ENCODE results near the gene CFAP161. TPM values are rescaled to one million over a fixed set of nuclear protein-coding genes. Genes with fewer than 3 reads are reported as not detected.

Gene CFAP161
- total and polyA plus RNA-seq, 2 of the 13 experiments (the other 11 are each of a cell fraction or from before 2014, with no cell fraction given): not detected

- FAIRE-seq: no peak
- no TSS peak for BruUV-seq (replicated peaks)
- no peak overlapping the region for H2AFZ ChIP-seq (ENCODE audit: low read length)
- no peak overlapping the region for H3K4me2 ChIP-seq (ENCODE audit: low read depth, low read length)
- H3K27ac ChIP-seq (ENCODE audit: extremely low read length, insufficient read depth, low read length): no peak overlapping the region
- H4K20me1 ChIP-seq (ENCODE audit: insufficient read depth, low read length): no peaks in the 10 kb centered on the region
- in situ Hi-C loops (cut with HindIII; ENCODE audit: extremely low pct_ligation_motif_present, low pct_unique_long_range_greater_than_20kb): no loop called here
- ChIA-PET CTCF (ENCODE audit: low intra/inter-chr PET ratio, low total read pairs) (no interaction called here), POLR2A (no interaction called here)
- no peak for ATAC-seq
- no peaks in the 10 kb centered on the region; a peak in 1 of 5 replicates for H3K27me3 ChIP-seq (ENCODE audit: control insufficient read depth in 1 of 2, insufficient read depth in 2 of 2, low read length in 2 of 2)
- DNase-seq (ENCODE audit: low spot score): no peak
- no peak overlapping the region for H3K4me3 ChIP-seq (replicated peaks in 1 of 3; ENCODE audit: insufficient read depth in 1 of 3, low read depth in 2 of 3, low read length in 3 of 3)
- no peaks in the 10 kb centered on the region for H3K4me1 ChIP-seq (ENCODE audit: insufficient read depth, low read length)
- no peaks in the 10 kb centered on the region for H3K79me2 ChIP-seq (ENCODE audit: insufficient read depth, low read length)
- no peak overlapping the region for H3K9ac ChIP-seq (ENCODE audit: insufficient read depth, low read depth, low read length)
- intact Hi-C loops (cut with micrococcal nuclease; ENCODE audit: unreplicated experiment): no loop called here
- TF ChIP-seq ZNF3 (CRISPR knock-in tag; IDR thresholded peaks at IDR 0.05): no peak
- no peak for TF ChIP-seq ZBTB42 (CRISPR knock-in tag; IDR thresholded peaks at IDR 0.05)
- no peak for TF ChIP-seq ZNF138 (CRISPR knock-in tag; IDR thresholded peaks at IDR 0.05; ENCODE audit: low read depth)
- TF ChIP-seq ZNF329 (CRISPR knock-in tag; IDR thresholded peaks at IDR 0.05; ENCODE audit: low read depth): no peak
- no peaks in the 10 kb centered on the region for H3K36me3 ChIP-seq (replicated peaks in 1 of 2; ENCODE audit: control insufficient read depth in 1 of 2, insufficient read depth in 2 of 2, low read length in 2 of 2)
- H3K9me3 ChIP-seq (ENCODE audit: low read length): no peaks in the 10 kb centered on the region
Observed at GRCh38 chr15:81171286-81171685, 37.2 kb downstream of the CFAP161 start.

GRCh38 chr15:81174125-81174791 lies 40.2 kb downstream of the CFAP161 start:
- no peaks in the 10 kb centered on the region for H3K4me1 ChIP-seq (ENCODE audit: insufficient read depth, low read length)
- intact Hi-C loops (cut with micrococcal nuclease; ENCODE audit: unreplicated experiment) (no loop called here), in situ Hi-C loops (cut with HindIII; ENCODE audit: extremely low pct_ligation_motif_present, low pct_unique_long_range_greater_than_20kb) (no loop called here)
- no peak for DNase-seq (ENCODE audit: low spot score)
- H3K27me3 ChIP-seq (ENCODE audit: control insufficient read depth in 1 of 2, insufficient read depth in 2 of 2, low read length in 2 of 2): no peaks in the 10 kb centered on the region; a peak in 1 of 5 replicates
- H3K4me2 ChIP-seq (ENCODE audit: low read depth, low read length): no peak overlapping the region
- H3K4me3 ChIP-seq (replicated peaks in 1 of 3; ENCODE audit: insufficient read depth in 1 of 3, low read depth in 2 of 3, low read length in 3 of 3): no peak overlapping the region
- ChIA-PET CTCF (ENCODE audit: low intra/inter-chr PET ratio, low total read pairs) (no interaction called here), POLR2A (no interaction called here)
- WGBS (ENCODE audit: low lambda C conversion rate): 0% methylated on average over 2 of the region's 2 CpGs
- FAIRE-seq: no peak
- no peak overlapping the region for H3K27ac ChIP-seq (ENCODE audit: extremely low read length, insufficient read depth, low read length)
- TF ChIP-seq MLX (CRISPR knock-in tag; IDR thresholded peaks at IDR 0.05) (no peak), ZNF572 (CRISPR knock-in tag; IDR thresholded peaks at IDR 0.05) (no peak), SUZ12 (IDR thresholded peaks at IDR 0.05; ENCODE audit: low read depth, low read length) (no peak), ZNF761 (CRISPR knock-in tag; conservative IDR thresholded peaks at IDR 0.05) (no peak), ZNF598 (CRISPR knock-in tag; IDR thresholded peaks at IDR 0.05; ENCODE audit: borderline replicate concordance) (no peak), ZNF891 (CRISPR knock-in tag; IDR thresholded peaks at IDR 0.05) (no peak), ATF4 (CRISPR knock-in tag; IDR thresholded peaks at IDR 0.05) (no peak), RFX5 (IDR thresholded peaks at IDR 0.05; ENCODE audit: low read depth, low read length) (no peak), HIVEP1 (CRISPR knock-in tag; IDR thresholded peaks at IDR 0.05) (no peak), DRAP1 (CRISPR knock-in tag; IDR thresholded peaks at IDR 0.05) (no peak), XBP1 (CRISPR knock-in tag; IDR thresholded peaks at IDR 0.05) (no peak), ZNF180 (CRISPR knock-in tag; IDR thresholded peaks at IDR 0.05; ENCODE audit: borderline replicate concordance, low read depth) (no peak), BATF2 (CRISPR knock-in tag; IDR thresholded peaks at IDR 0.05) (no peak), SNRNP70 (IDR thresholded peaks at IDR 0.05; ENCODE audit: low read depth, low read length) (no peak), MXD4 (CRISPR knock-in tag; IDR thresholded peaks at IDR 0.05) (no peak)
- no peak overlapping the region for H2AFZ ChIP-seq (ENCODE audit: low read length)
- H3K9ac ChIP-seq (ENCODE audit: insufficient read depth, low read depth, low read length): no peak overlapping the region
- ATAC-seq: no peak; the same call in 2 of the 3 replicates
- H3K9me3 ChIP-seq (ENCODE audit: low read length): no peaks in the 10 kb centered on the region
- H3K79me2 ChIP-seq (ENCODE audit: insufficient read depth, low read length): no peaks in the 10 kb centered on the region
- no peaks in the 10 kb centered on the region for H3K36me3 ChIP-seq (replicated peaks in 1 of 2; ENCODE audit: control insufficient read depth in 1 of 2, insufficient read depth in 2 of 2, low read length in 2 of 2)
- BruUV-seq (replicated peaks): no TSS peak
- H4K20me1 ChIP-seq (ENCODE audit: insufficient read depth, low read length): no peaks in the 10 kb centered on the region

All from HepG2 (cell line).